ENCODE data around the gene UST. TPM values are rescaled to one million over a fixed set of nuclear protein-coding genes. Genes with fewer than 3 reads are reported as not detected.

The UST gene
- total RNA-seq, 2 donors from 2014 or later, result 24.2 to 30.8 TPM

GRCh38 chr6:149063468-149063867, 316.6 kb downstream of the UST start:
- no peak for ATAC-seq (ENCODE audit: insufficient number of reproducible peaks, low FRiP score, low read depth)
- no peak for TF ChIP-seq CTCF (IDR thresholded peaks at IDR 0.05)
- Histone ChIP-seq H3K27ac (peak overlapping the region in 1 of 2 donors; percentile 50), H3K9me3 (no peaks in the 10 kb centered on the region), H3K4me1 (ENCODE audit: control insufficient read depth in 1 of 2, low read depth in 2 of 2) (peaks cover 22 to 59% of the 10 kb centered on the region in 2 donors), H3K27me3 (replicated peaks; ENCODE audit: insufficient read depth) (no peaks in the 10 kb centered on the region), H3K36me3 (no peaks in the 10 kb centered on the region), H3K4me3 (no peak overlapping the region)
- DNase-seq (ENCODE audit: low spot score), result no peak

GRCh38 chr6:149064001-149064659, 317.3 kb downstream of the UST start:
- Histone ChIP-seq H3K4me1 (ENCODE audit: control insufficient read depth in 1 of 2, low read depth in 2 of 2) (peaks cover 22 to 59% of the 10 kb centered on the region in 2 donors), H3K27me3 (replicated peaks; ENCODE audit: insufficient read depth) (no peaks in the 10 kb centered on the region), H3K9me3 (no peaks in the 10 kb centered on the region), H3K27ac (peak overlapping the region; percentile 50 to 52), H3K36me3 (no peaks in the 10 kb centered on the region), H3K4me3 (no peak overlapping the region)
- no peak for ATAC-seq (ENCODE audit: insufficient number of reproducible peaks, low FRiP score, low read depth)
- no peak for DNase-seq (ENCODE audit: low spot score)
- TF ChIP-seq CTCF (IDR thresholded peaks at IDR 0.05), result no peak

- no peak for ATAC-seq (ENCODE audit: insufficient number of reproducible peaks, low FRiP score, low read depth)
- H3K9me3 ChIP-seq, result no peaks in the 10 kb centered on the region
- DNase-seq (ENCODE audit: low spot score), result no peak
- peaks cover 22 to 59% of the 10 kb centered on the region in 2 donors for H3K4me1 ChIP-seq (ENCODE audit: control insufficient read depth in 1 of 2, low read depth in 2 of 2)
- peak overlapping the region; percentile 50 to 52 for H3K27ac ChIP-seq
- H3K36me3 ChIP-seq, result no peaks in the 10 kb centered on the region
- no peak for TF ChIP-seq CTCF (IDR thresholded peaks at IDR 0.05)
- no peaks in the 10 kb centered on the region for H3K27me3 ChIP-seq (replicated peaks; ENCODE audit: insufficient read depth)
- H3K4me3 ChIP-seq, result peak overlapping the region; percentile 34
Observed at GRCh38 chr6:149064660-149065015, 317.8 kb downstream of the UST start.

- no peak for TF ChIP-seq CTCF (IDR thresholded peaks at IDR 0.05)
- Histone ChIP-seq H3K4me3 (peak overlapping the region; percentile 34), H3K9me3 (no peaks in the 10 kb centered on the region), H3K27ac (peak overlapping the region; percentile 50 to 52), H3K36me3 (no peaks in the 10 kb centered on the region), H3K4me1 (ENCODE audit: control insufficient read depth in 1 of 2, low read depth in 2 of 2) (peaks cover 22 to 59% of the 10 kb centered on the region in 2 donors), H3K27me3 (replicated peaks; ENCODE audit: insufficient read depth) (no peaks in the 10 kb centered on the region)
- DNase-seq (ENCODE audit: low spot score), result no peak
- no peak for ATAC-seq (ENCODE audit: insufficient number of reproducible peaks, low FRiP score, low read depth)
Observed at GRCh38 chr6:149065121-149065520, 318.3 kb downstream of the UST start.

- peak; percentile 40 for ATAC-seq (ENCODE audit: insufficient number of reproducible peaks, low FRiP score, low read depth)
- Histone ChIP-seq H3K9me3 (no peaks in the 10 kb centered on the region), H3K27ac (peak overlapping the region in 1 of 2 donors; percentile 50)
Observed at GRCh38 chr6:149065658-149066556, 319.1 kb downstream of the UST start.

More at GRCh38 chr6:149065658-149066556, 319.1 kb downstream of the UST start:
- no peak for DNase-seq (ENCODE audit: low spot score)
- Histone ChIP-seq H3K27me3 (replicated peaks; ENCODE audit: insufficient read depth) (no peaks in the 10 kb centered on the region), H3K36me3 (no peaks in the 10 kb centered on the region), H3K4me3 (no peak overlapping the region), H3K4me1 (ENCODE audit: control insufficient read depth in 1 of 2, low read depth in 2 of 2) (peaks cover 19 to 51% of the 10 kb centered on the region in 2 donors)
- no peak for TF ChIP-seq CTCF (IDR thresholded peaks at IDR 0.05)

Data from thoracic aorta (tissue), 2 donors.